ENCODE measurements around the gene NPEPL1. TPM values are rescaled to one million over a fixed set of nuclear protein-coding genes. Genes with fewer than 3 reads are reported as not detected.

The NPEPL1 gene
- polyA plus RNA-seq, 1 donor (not counting 4 experiments of a cell fraction or from before 2014, with no cell fraction given), result 4.4 TPM

GRCh38 chr20:58716476-58717277, 24.1 kb downstream of the NPEPL1 start:
- dilution Hi-C loops (cut with MboI; ENCODE audit: extremely low pct_ligation_motif_present, low sequenced_read_pairs), result no loop called here
- H3K4me2 ChIP-seq (ENCODE audit: control insufficient read depth, extremely low read depth, insufficient read depth, low read depth, low read length), result no peak overlapping the region
- H3K36me3 ChIP-seq (ENCODE audit: control insufficient read depth in 2 of 2, extremely low read depth in 1 of 2, insufficient read depth in 2 of 2, low read length in 2 of 2), result no peaks in the 10 kb centered on the region
- TF ChIP-seq CTCF (optimal IDR thresholded peaks at IDR 0.05 in 1 of 3, IDR thresholded peaks at IDR 0.05 in 1 of 3, conservative IDR thresholded peaks at IDR 0.05 in 1 of 3; ENCODE audit: extremely low read depth in 1 of 3, insufficient read depth in 2 of 3, low read length in 3 of 3), result no peak
- no peak for TF ChIP-seq EZH2 (IDR thresholded peaks at IDR 0.05; ENCODE audit: low read length)
- H3K9ac ChIP-seq (ENCODE audit: control insufficient read depth, extremely low read depth, insufficient read depth, low read length), result no peak overlapping the region
- no peak overlapping the region for H3K27ac ChIP-seq (ENCODE audit: control insufficient read depth, insufficient read depth, low read length)
- no peak for DNase-seq (ENCODE audit: low read depth, low spot score)
- peaks cover 7% of the 10 kb centered on the region for H3K27me3 ChIP-seq (ENCODE audit: control insufficient read depth, extremely low read depth, insufficient read depth, low read length)
- H3K79me2 ChIP-seq (ENCODE audit: control insufficient read depth, insufficient read depth, low read length), result no peaks in the 10 kb centered on the region
- H3K9me1 ChIP-seq (ENCODE audit: control insufficient read depth, extremely low read depth, insufficient read depth, low read length), result no peaks in the 10 kb centered on the region
- no peaks in the 10 kb centered on the region for H4K20me1 ChIP-seq (ENCODE audit: control insufficient read depth, extremely low read depth, insufficient read depth, low read length)
- no peak for FAIRE-seq
- no peaks in the 10 kb centered on the region for H3K4me1 ChIP-seq (ENCODE audit: control insufficient read depth, extremely low read depth, insufficient read depth, low read length)
- H3K4me3 ChIP-seq (ENCODE audit: control insufficient read depth in 2 of 3, extremely low read depth in 1 of 3, insufficient read depth in 2 of 3, low read depth in 1 of 3, low read length in 3 of 3), result no peak overlapping the region
- H2AFZ ChIP-seq (ENCODE audit: control insufficient read depth, low read length), result no peak overlapping the region
- no peaks in the 10 kb centered on the region for H3K9me3 ChIP-seq (ENCODE audit: control insufficient read depth, low read depth, low read length)

GRCh38 chr20:58717278-58718091, 24.9 kb downstream of the NPEPL1 start:
- Histone ChIP-seq H2AFZ (ENCODE audit: control insufficient read depth, low read length) (no peak overlapping the region), H3K9ac (ENCODE audit: control insufficient read depth, extremely low read depth, insufficient read depth, low read length) (no peak overlapping the region), H3K4me2 (ENCODE audit: control insufficient read depth, extremely low read depth, insufficient read depth, low read depth, low read length) (no peak overlapping the region), H3K4me3 (ENCODE audit: control insufficient read depth in 2 of 3, extremely low read depth in 1 of 3, insufficient read depth in 2 of 3, low read depth in 1 of 3, low read length in 3 of 3) (no peak overlapping the region), H3K36me3 (ENCODE audit: control insufficient read depth in 2 of 2, extremely low read depth in 1 of 2, insufficient read depth in 2 of 2, low read length in 2 of 2) (no peaks in the 10 kb centered on the region), H3K9me1 (ENCODE audit: control insufficient read depth, extremely low read depth, insufficient read depth, low read length) (no peaks in the 10 kb centered on the region), H3K27me3 (ENCODE audit: control insufficient read depth, extremely low read depth, insufficient read depth, low read length) (peaks cover 11% of the 10 kb centered on the region), H3K9me3 (ENCODE audit: control insufficient read depth, low read depth, low read length) (no peaks in the 10 kb centered on the region), H3K4me1 (ENCODE audit: control insufficient read depth, extremely low read depth, insufficient read depth, low read length) (no peaks in the 10 kb centered on the region), H3K27ac (ENCODE audit: control insufficient read depth, insufficient read depth, low read length) (no peak overlapping the region), H3K79me2 (ENCODE audit: control insufficient read depth, insufficient read depth, low read length) (no peaks in the 10 kb centered on the region), H4K20me1 (ENCODE audit: control insufficient read depth, extremely low read depth, insufficient read depth, low read length) (no peaks in the 10 kb centered on the region)
- no peak for TF ChIP-seq EZH2 (IDR thresholded peaks at IDR 0.05; ENCODE audit: low read length)
- no peak for TF ChIP-seq CTCF (optimal IDR thresholded peaks at IDR 0.05 in 1 of 3, IDR thresholded peaks at IDR 0.05 in 1 of 3, conservative IDR thresholded peaks at IDR 0.05 in 1 of 3; ENCODE audit: extremely low read depth in 1 of 3, insufficient read depth in 2 of 3, low read length in 3 of 3)
- DNase-seq (ENCODE audit: low read depth, low spot score), result no peak
- no peak for FAIRE-seq
- dilution Hi-C loops (cut with MboI; ENCODE audit: extremely low pct_ligation_motif_present, low sequenced_read_pairs), result no loop called here
